ENCODE results near the gene ABHD17B.
"Not testable (repeated sequence)": the region's sequence is repeated elsewhere in the genome, so short reads cannot be mapped to it uniquely, and the experiment has no call there.

The ABHD17B gene

GRCh38 chr9:71911061-71911907, at the start of gene ABHD17B, which contains the start of gene C9orf85:
Gene ABHD17B (minus strand): TSS chr9:71911193. CDS start chr9:71875080, 36,113 bp downstream.
Gene C9orf85 (plus strand): TSS chr9:71911639. CDS start chr9:71911735, 96 bp downstream.
- peak; percentile 100 for DNase-seq

DNA sequence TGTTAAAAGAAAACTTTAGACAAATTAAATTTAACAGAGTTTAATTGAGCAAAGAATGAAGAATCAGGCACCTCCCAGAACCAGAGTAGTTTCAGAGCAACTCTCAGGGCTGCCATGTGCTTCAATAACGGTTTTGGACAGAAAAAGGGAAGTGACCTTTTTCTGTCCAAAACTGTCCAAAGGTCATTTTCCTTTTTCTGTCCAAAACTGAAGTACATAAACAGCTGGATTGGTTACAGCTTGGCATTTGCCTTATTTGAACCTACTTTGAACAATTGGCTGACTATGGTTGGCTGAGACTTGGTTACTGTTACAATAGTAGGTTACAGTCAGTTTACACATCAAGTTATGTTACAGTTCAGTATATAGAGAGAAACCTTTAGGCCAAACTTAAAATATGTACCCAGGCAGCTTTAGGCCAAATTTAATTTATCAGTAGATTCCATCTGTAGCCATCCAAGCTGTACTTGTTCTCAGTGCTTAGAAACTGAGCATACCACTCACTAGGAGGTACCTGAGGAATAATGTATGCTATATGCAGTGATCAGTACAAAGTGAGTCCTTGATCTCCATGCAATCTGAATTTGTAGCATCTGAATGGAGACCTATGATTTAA, 44.4 kb upstream of the ABHD17B start:
- no peak for DNase-seq

DNA sequence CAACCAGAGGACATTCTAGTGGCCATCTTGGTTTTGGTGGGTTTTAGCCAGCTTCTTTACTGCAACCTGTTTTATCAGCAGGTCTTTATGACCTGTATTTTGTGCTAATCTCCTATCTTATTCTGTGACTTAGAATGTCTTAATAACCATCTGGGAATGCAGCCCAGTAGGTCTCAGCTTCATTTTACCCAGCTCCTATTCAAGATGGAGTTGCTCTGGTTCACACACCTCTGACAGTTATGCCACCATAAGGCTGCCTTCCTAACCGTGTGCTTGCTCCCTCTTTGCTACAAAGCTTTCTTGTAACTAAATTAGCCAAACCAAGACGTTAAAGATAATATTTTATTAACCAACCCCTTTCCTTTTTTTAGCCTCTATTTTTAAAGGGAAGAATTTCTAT, 43.7 kb upstream of the ABHD17B start:
- not testable (repeated sequence) for DNase-seq

DNA sequence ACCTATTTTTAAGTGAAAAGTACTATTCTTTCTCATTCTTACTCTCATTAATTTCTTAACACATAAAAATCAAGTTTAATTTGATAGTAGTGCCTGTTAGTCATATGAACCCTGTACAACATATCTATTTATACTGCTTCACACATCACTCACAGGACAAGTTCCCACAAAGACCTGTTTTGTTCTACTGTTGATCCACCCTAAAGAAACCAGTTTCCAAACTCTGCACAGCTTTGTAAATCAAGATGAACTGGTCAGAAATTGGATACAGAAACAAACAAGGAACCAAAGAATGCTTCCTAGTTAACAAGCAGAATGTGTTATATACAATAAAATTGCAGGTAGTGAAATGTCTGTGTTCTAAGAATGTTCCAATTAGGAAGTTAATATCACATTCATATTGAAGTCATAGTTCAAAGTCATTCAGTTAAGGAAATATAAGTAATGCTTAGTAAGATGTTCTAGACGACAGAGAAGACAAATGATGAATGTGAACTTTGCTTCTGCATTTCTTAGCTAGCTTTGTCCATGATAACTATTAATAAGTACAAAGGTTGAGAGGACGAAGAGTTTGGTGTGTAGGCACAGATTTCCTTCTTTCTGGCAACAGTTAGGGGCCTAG, 33.9 kb upstream of the ABHD17B start:
- DNase-seq = no peak

DNA sequence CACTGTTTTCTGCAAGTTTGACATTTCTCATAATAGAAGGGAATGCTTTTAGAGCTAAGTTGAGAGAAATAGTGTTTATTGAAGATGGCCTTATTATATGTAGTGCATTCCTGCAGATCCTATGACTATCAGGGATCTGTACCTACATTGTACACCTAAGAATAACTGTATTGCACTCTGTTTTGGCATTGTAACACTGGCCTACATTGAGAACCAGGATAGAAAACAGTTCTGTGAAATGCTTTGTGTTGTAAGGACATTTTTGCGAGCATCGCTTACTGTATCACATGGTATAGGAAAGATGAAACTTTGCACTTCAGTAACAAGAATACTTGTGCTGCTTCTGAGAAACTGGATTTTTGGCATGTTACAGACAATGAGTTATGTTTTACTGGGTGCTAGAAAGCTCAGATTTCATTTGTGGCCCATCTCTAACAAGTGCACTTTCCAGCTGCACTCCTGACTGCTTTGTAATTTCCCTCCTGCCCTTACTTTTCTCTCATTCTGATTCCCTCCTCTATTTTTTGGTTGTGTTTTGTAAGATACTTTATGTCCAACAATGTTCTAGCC, 31.1 kb upstream of the ABHD17B start:
- no peak for DNase-seq

- no peak for DNase-seq
These were observed 30.1 kb upstream of the ABHD17B start for GRCh38 chr9:71941060-71941568.

GRCh38 chr9:71937898-71938297, 26.9 kb upstream of the ABHD17B start:
- DNase-seq = no peak

DNA sequence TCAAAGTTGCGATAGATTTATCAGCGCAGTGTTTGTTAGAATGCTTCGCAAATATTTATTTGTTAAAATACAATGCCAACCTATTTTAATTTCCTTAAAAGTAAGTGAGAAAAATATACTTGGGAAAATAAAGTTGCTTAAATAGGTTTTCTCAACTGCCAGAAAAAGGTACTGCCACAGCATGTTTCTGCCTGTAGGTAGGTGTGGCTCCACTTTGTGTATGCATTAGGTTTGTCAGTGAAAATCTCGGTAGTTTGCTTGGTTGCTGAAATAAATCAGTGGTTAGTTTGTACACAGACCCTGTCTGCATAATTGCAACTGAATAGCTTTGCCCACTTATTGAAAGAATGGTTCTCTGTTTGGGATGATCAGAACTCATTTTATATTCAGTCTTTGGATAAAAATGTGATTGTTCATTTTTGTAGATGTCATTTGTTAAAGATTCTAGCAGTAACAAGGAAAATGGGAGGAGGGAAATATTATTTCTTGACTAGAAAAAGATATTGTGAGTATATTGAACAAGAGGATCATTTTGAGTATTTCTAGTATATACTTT, 26.2 kb upstream of the ABHD17B start:
- DNase-seq = no peak

GRCh38 chr9:71936066-71936465, 25.1 kb upstream of the ABHD17B start:
- no peak for DNase-seq

- DNase-seq = no peak
These were observed 20.2 kb upstream of the ABHD17B start for GRCh38 chr9:71931166-71931565.

DNA sequence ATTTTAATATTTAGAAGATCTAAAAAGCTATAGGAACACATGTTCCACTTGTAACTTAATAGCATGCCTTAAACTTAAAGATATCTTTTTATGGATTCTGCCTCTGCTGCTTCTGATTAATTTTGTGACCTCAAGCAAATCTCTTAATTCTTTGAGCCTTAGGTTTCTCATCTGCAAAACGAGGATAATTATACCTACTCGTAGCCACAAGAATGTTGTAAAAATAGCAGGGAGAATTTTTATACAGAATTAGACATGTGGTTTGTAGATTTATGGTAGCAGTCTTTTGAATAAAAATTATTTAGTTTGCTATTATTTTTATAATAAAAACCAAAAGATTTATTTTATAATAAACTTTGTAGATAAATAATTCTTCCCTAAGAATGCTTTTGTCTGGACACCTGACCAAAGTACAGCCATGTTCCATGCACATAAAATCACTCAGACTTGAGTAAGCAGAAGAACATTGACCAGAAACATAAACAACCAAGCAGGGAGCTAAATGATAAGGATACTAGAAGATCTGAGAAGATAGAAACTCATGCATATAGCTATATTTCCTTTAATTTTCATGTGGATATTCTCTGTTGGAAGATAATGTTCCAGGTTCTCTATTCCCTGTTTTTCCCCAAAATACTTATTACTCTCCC, 18.9 kb upstream of the ABHD17B start:
- no peak for DNase-seq

- no peak for DNase-seq
These were observed 18.2 kb upstream of the ABHD17B start for GRCh38 chr9:71929223-71929622.

DNA sequence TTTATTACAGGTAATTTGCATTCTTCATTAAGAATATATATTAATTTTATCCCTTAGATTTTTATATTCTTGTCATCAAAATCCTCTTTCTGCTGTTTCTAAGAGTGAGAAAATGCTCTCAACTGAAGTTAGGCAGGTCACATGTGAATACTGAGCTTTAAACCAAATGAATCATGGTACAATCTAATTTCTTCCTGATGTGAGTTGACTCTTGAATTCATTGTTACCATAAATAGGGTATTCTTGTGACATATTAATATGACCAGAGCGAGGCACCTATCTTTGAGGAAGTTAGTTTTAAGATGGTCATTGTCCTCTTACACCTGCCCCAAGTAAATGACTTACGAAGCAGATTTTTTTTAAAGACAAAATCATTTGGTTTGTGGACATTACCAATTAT, 17.8 kb upstream of the ABHD17B start:
- DNase-seq = no peak

DNA sequence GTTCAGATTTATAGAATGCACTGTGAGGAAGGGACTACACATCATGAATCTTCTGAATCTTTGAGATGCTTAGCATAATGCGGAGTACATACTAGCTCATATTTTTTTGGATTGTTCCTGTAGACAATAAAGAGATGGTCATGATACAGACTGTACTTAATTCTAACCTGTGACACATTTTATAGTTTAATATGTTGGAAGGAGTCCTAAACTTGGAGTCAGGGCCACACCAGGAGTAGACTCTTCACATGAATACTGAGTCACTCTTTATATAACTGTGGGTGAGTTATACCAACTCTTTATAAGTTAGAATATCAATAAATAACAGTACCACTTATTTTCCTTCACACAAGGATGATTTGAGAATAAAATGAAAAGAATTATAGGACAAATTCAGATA, 17.4 kb upstream of the ABHD17B start:
- DNase-seq = no peak

DNA sequence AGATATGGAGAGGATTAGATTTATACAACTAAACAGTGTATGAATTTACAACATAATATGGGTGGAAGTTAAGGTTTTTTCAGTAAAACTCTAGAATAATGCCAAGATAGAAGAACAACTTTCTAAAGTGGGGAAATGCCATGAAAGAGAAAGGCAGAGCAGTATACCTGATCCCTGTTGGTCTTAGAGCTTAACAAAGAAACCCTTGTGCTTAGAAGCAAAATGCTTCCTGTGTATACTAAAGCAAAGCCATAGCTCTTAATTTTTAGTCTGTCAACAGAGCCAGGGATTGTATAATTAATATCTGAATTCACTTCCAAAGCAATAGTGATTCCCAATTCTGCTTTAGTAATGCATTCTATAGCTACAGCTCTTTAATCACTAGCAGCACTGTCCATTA, 14.8 kb upstream of the ABHD17B start:
- DNase-seq = no peak

DNA sequence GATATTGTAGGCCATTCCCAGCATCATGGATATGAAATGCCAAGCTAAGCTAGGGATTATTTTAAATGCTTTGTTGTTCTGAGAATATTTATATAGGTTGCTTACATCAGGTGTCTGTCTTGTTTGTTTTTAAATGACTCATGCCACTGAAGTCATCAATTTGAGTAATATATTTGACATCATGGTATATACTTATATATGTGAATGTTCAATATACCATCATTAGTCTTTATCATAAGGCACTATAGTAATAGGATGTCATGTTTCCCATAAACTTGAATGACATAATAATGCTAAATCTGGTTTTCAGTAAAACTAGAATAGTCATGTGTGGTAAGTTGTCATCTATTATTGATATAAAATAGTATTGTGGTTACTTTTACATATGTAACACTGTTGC, 13.6 kb upstream of the ABHD17B start:
- DNase-seq = no peak

DNA sequence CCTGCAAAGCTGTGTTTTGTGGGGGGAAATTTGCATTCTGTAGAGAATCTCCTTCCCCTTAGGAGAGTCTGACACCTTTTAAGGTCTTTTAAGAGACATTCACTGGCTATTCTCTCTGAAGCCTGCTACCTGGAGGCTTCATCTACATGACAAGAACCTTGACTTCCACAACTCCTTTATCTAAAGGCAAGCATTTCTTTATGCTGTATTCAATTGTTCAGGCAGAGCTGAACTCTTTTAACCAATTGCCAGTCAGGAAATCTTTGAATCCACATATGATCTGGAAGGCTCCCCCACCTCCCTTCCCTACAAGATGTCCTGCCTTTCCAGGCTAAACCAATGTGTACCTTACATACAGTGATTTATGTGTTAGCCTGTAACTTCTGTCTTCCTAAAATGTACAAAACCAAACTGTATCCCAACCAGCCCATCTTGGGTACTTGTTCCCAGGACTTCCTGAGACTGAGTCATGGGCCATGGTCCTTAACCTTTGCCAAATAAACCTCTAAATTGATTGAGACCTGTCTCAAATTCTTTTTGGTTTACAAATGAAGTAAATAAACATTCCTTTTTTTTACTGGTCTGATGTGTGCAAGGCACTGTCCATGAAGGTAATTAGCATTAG, 10.3 kb upstream of the ABHD17B start:
- no peak for DNase-seq

DNA sequence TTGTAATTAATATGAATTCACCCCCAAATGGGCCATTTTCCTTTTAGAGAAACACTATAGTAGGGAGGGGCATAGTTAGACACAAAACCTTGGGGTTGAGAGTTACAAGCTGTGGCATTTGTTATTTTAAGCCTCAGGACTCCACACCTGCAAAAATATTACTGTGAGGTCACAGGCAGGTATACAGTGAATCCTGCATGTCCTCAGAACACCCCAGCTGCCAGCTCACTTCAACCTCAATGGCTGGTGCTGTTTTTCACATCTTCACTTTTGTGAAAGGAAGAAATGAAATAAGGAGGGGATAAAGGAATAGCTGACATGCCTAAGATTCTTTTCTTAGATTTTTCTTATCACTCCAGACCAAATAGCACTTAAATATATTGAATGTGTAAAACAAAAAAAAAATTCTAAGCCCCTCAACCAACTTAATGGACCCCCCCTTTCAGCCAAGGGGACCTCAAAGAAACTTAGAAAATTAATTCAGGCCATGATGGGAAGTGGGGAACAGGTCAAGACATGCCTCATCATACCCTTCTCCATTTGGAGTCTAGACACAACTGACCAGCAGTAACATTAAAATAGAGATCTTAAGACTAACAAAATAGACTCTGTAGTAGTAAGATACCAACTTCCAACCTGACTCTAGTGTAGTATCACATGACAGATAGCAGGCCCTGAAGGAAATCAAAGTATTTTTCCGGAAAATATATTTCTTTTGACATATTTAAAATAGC, 9.6 kb upstream of the ABHD17B start:
- no peak for DNase-seq

GRCh38 chr9:71918419-71918818, 7.4 kb upstream of the ABHD17B start:
- DNase-seq = no peak

DNA sequence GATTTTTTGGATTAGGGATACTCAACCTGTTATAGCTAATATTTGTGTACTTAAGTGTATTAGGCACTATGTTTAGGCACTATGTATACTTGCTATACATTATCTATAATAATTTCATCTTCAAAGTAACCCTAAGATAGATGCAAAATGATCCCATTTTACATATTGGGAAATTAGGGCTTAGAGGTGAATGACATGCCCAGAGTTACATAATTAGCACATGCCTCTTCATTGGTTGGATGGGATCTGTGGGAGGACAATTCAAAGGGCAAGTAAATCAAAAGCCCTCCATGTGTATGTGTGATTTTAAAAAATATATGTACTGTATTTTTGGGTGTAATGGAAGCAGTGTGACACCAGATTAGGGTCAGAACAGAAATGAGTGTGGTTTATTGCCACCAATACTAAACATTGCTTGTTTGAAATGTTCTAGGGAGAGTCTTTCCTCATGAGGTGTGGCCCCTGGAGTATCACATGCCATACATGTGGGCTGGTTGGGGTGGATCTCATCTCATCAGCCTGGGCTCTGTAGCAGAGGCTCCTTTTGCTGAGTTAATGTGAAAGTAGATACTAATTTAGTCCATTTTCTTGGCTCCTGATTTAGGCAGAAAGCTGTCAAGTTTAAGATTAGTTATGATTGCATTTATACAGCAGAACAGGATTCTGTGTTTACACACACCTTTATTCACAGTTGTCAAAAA, 6.0 kb upstream of the ABHD17B start:
- peak; percentile 52 for DNase-seq

GRCh38 chr9:71915495-71915894, 4.5 kb upstream of the ABHD17B start:
- no peak for DNase-seq

All from hematopoietic multipotent progenitor cell treated with erythropoietin and hydrocortisone succinate and interleukin-3 and kit ligand, for 8 days (in vitro differentiated cells).